ENCODE measurements around the gene NKD1.

- TF ChIP-seq CTCF (conservative IDR thresholded peaks at IDR 0.05; ENCODE audit: low read length) (no peak), EZH2phosphoT487 (IDR thresholded peaks at IDR 0.05; ENCODE audit: borderline replicate concordance, low read depth, low read length) (no peak)
Observed at GRCh38 chr16:50552476-50553101, 4.4 kb downstream of the NKD1 start.
